Neural progenitor cell (in vitro differentiated cells): ENCODE data around the gene GRIN3B. TPM values are rescaled to one million over a fixed set of nuclear protein-coding genes. Genes with fewer than 3 reads are reported as not detected.

Source experiments
- DNase-seq: peaks from one replicate; pipeline ENCODE4 v3.0.0-alpha.2; 2016; ENCODE audit warnings: low spot score
- H2AFZ ChIP-seq: fragments of 200-600 bp; sonication (generic); replicated peaks from 2 replicates; pipeline ENCODE4 v1.6.1; 2016; ENCODE audit warnings: antibody characterized with exemption
- H3F3A ChIP-seq: fragments of 200-600 bp; sonication (generic); 2 replicates; pipeline ENCODE4 v1.6.1; 2016; ENCODE audit warnings: antibody characterized with exemption, low read depth
- H3K27ac ChIP-seq: fragments of 200-600 bp; sonication (generic); 2 replicates; pipeline ENCODE4 v1.5.1; 2016; ENCODE audit warnings: mild to moderate bottlenecking
- H3K27me3 ChIP-seq: fragments of 200-600 bp; sonication (generic); 2 replicates; pipeline ENCODE4 v1.6.1; 2016; ENCODE audit warnings: mild to moderate bottlenecking, moderate library complexity
- H3K36me3 ChIP-seq: fragments of 200-600 bp; sonication (generic); 2 replicates; pipeline ENCODE4 v1.5.1; 2016
- H3K4me1 ChIP-seq: fragments of 200-600 bp; sonication (generic); 2 replicates; pipeline ENCODE4 v1.6.1; 2016; ENCODE audit warnings: mixed run types
- H3K4me2 ChIP-seq: fragments of 200-600 bp; sonication (generic); 2 replicates; pipeline ENCODE4 v1.6.1; 2016
- H3K4me3 ChIP-seq: fragments of 200-600 bp; sonication (generic); 2 replicates; pipeline ENCODE4 v1.5.1; 2016
- H3K79me2 ChIP-seq: fragments of 200-600 bp; sonication (generic); 2 replicates; pipeline ENCODE4 v1.6.1; 2016; ENCODE audit warnings: low read depth
- H3K9ac ChIP-seq: fragments of 200-600 bp; sonication (generic); 2 replicates; pipeline ENCODE4 v1.6.1; 2016
- H3K9me3 ChIP-seq: fragments of 200-600 bp; sonication (generic); 2 replicates; pipeline ENCODE4 v1.5.1; 2016; ENCODE audit warnings: low read depth
- H4K20me1 ChIP-seq: fragments of 200-600 bp; sonication (generic); 2 replicates; pipeline ENCODE4 v1.6.1; 2016; ENCODE audit warnings: low read depth
- H3K27ac Mint-ChIP-seq: 3 replicates; pipeline ENCODE4 v1.8.0; 2021; ENCODE audit warnings: mixed read lengths
- H3K27me3 Mint-ChIP-seq: 2 replicates; pipeline ENCODE4 v1.8.0; 2022; ENCODE audit warnings: low read depth, mild to moderate bottlenecking, inconsistent platforms, moderate library complexity, mixed read lengths; ENCODE audit not compliant: insufficient read depth
- H3K36me3 Mint-ChIP-seq: 3 replicates; pipeline ENCODE4 v1.8.0; 2021; ENCODE audit warnings: mixed read lengths
- H3K4me1 Mint-ChIP-seq: 3 replicates; pipeline ENCODE4 v1.8.0; 2021; ENCODE audit warnings: mixed read lengths
- H3K4me3 Mint-ChIP-seq: 3 replicates; pipeline ENCODE4 v1.8.0; 2021; ENCODE audit warnings: mild to moderate bottlenecking, moderate library complexity, mixed read lengths
- H3K9me3 Mint-ChIP-seq: 3 replicates; pipeline ENCODE4 v1.8.0; 2020; ENCODE audit warnings: mixed read lengths
- EZH2 ChIP-seq: fragments of 200-600 bp; sonication (generic); IDR thresholded peaks from 2 replicates; pipeline ENCODE4 v1.6.1; 2017; ENCODE audit warnings: antibody characterized with exemption, mild to moderate bottlenecking, moderate library complexity
- EZH2phosphoT487 ChIP-seq: fragments of 200-600 bp; sonication (generic); IDR thresholded peaks from 2 replicates; pipeline ENCODE4 v1.6.1; 2017; ENCODE audit warnings: antibody characterized with exemption
- total RNA-seq: library from RNA; depleted of rRNA; stranded (reverse); fragments of >200 nt; gene quantifications from 2 replicates; pipeline ENCODE4 v1.2.3, GENCODE V29; 2015; ENCODE audit warnings: low replicate concordance
- TF ChIP-seq, protein P1 (sequence below): fragments of 200-600 bp; sonication (generic); IDR thresholded peaks from 2 replicates; pipeline ENCODE4 v1.5.1; 2017; ENCODE audit warnings: antibody characterized with exemption, mild to moderate bottlenecking

The GRIN3B gene
- total RNA-seq, 1 donor from 2014 or later = 5.9 TPM

DNA sequence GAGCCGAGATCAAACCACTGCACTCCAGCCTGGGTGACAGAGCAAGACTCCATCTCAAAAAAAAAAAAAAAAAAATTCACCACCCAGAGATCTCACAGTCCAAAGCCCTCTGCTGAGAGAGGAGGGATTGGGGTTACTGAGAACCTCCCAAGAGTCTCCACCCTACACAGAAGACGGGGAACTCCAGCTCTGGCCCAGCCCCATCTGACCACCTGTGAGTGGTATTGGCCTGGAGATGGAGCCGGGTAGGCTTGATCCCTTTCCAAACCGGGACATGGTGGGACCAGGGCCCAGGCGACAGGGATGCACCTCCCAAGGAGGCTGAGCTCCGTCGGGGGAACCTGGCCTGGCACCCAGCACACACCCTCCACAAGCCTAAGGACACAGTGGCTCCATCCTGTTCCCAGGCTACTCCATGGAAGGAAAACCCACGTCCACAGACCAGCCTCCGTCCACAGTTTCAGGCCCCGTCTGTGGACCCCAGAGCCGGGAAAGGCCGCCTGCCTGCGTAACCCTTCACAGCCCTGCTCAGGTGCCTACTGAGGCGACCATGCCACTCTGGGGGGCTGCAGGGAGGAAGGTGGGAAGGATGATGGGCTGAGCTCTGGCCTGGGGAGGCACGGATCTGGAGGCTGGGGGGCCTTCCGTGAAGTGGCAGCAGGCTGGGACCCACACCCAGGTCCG is 18.9 kb downstream of the GRIN3B start:
- peak overlapping the region; percentile 97 for H3K4me3 ChIP-seq
- H3K36me3 ChIP-seq = no peaks in the 10 kb centered on the region
- peak overlapping the region; percentile 97 for H3K4me2 ChIP-seq
- TF ChIP-seq EZH2phosphoT487 (no peak), EZH2 (no peak)
- TF ChIP-seq, protein P1, sequence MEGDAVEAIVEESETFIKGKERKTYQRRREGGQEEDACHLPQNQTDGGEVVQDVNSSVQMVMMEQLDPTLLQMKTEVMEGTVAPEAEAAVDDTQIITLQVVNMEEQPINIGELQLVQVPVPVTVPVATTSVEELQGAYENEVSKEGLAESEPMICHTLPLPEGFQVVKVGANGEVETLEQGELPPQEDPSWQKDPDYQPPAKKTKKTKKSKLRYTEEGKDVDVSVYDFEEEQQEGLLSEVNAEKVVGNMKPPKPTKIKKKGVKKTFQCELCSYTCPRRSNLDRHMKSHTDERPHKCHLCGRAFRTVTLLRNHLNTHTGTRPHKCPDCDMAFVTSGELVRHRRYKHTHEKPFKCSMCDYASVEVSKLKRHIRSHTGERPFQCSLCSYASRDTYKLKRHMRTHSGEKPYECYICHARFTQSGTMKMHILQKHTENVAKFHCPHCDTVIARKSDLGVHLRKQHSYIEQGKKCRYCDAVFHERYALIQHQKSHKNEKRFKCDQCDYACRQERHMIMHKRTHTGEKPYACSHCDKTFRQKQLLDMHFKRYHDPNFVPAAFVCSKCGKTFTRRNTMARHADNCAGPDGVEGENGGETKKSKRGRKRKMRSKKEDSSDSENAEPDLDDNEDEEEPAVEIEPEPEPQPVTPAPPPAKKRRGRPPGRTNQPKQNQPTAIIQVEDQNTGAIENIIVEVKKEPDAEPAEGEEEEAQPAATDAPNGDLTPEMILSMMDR = no peak
- peaks cover 64% of the 10 kb centered on the region for H4K20me1 ChIP-seq
- Mint-ChIP-seq H3K27me3 (peaks cover 8% of the 10 kb centered on the region), H3K27ac (no peak overlapping the region), H3K9me3 (no peaks in the 10 kb centered on the region), H3K4me1 (peaks cover 39% of the 10 kb centered on the region), H3K36me3 (no peaks in the 10 kb centered on the region), H3K4me3 (peak overlapping the region; percentile 91)
- no peak for DNase-seq
- peak overlapping the region; percentile 39 for H3K9ac ChIP-seq
- H3F3A ChIP-seq = peaks cover 21% of the 10 kb centered on the region
- H3K9me3 ChIP-seq = no peaks in the 10 kb centered on the region
- H3K79me2 ChIP-seq = peaks cover 67% of the 10 kb centered on the region
- H2AFZ ChIP-seq = no peak overlapping the region
- H3K27me3 ChIP-seq = no peaks in the 10 kb centered on the region
- peaks cover 21% of the 10 kb centered on the region for H3K4me1 ChIP-seq
- H3K27ac ChIP-seq = no peak overlapping the region

DNA sequence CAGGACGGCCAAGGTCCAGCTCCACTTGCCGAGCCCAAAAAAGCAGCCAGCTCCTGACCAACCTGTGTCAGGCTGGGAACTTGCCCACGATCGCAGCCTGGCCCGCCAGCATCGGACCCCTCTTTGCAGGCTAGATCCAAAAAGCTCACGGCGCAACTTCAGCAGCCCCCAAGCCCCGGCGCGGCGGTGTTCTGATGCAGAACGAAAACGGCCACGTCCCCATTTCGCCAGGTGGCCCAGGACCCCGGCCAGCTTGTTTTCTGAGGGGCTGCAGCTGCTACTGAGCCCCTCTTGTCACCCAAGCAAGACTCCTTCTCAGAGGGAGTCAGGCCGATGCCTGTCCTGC is 19.4 kb downstream of the GRIN3B start:
- TF ChIP-seq EZH2 = no peak
- TF ChIP-seq EZH2phosphoT487 = no peak
- TF ChIP-seq, protein P1 = no peak
- Histone ChIP-seq H3K27ac (no peak overlapping the region), H3K79me2 (peaks cover 62% of the 10 kb centered on the region), H3K36me3 (no peaks in the 10 kb centered on the region), H2AFZ (no peak overlapping the region), H3K4me2 (peak overlapping the region; percentile 97), H4K20me1 (peaks cover 60% of the 10 kb centered on the region), H3K4me3 (peak overlapping the region; percentile 97), H3K9me3 (no peaks in the 10 kb centered on the region), H3F3A (peaks cover 21% of the 10 kb centered on the region), H3K4me1 (peaks cover 21% of the 10 kb centered on the region), H3K9ac (peak overlapping the region; percentile 85), H3K27me3 (no peaks in the 10 kb centered on the region)
- Mint-ChIP-seq H3K9me3 (no peaks in the 10 kb centered on the region), H3K4me1 (peaks cover 39% of the 10 kb centered on the region), H3K4me3 (peak overlapping the region; percentile 91), H3K36me3 (no peaks in the 10 kb centered on the region), H3K27me3 (peaks cover 9% of the 10 kb centered on the region), H3K27ac (no peak overlapping the region)
- no peak for DNase-seq

DNA sequence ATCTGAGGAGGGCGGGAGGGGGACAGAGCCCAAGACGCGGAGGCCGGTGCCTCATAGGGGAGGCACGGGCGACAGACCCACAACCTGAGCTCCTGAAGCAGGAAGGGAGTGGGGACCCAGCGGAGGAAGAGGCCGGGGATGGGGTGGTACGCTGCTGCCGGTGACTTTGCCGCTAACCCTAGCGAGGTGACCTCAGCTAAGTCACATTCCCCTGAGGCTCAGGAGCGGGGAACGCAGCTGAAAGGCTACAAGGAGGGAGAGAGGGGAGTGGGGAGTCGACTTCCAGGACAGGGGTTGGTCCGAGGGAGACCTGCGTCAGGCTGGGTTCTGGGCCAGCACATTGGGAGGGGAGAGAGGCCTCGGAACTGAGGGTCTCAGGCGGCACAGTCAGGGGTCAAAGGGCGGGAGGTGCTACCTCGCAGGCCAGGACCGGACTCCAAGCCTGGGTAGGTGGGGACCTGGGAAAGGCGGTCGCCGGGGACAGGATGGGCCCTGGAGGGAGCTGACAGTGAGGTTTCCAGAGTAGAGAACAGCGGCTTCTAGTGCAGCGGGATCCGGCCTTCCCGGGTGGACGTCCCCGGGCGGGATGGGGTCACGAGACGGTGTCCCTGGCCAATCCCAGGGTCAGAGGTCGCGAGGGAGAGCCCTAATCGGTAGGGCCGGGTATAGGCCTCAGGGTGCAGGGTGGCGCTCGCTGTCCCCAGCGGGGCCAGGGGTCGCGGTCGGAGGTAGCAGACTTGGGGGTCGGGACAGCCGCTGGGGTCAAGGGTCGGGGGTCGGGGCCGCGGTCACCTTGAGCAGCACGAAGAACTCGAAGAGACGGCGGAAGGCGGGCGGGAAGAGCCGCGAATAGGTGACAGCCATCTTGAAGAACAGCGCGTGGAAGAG is 20.0 kb downstream of the GRIN3B start:
- TF ChIP-seq, protein P1 = no peak
- TF ChIP-seq EZH2 (no peak), EZH2phosphoT487 (no peak)
- H3F3A ChIP-seq = peaks cover 25% of the 10 kb centered on the region
- peak overlapping the region; percentile 97 for H3K4me3 ChIP-seq
- H3K27ac ChIP-seq = no peak overlapping the region
- H3K9me3 Mint-ChIP-seq = no peaks in the 10 kb centered on the region
- H3K79me2 ChIP-seq = peaks cover 56% of the 10 kb centered on the region
- DNase-seq = peak; percentile 43
- H3K36me3 Mint-ChIP-seq = no peaks in the 10 kb centered on the region
- no peak overlapping the region for H2AFZ ChIP-seq
- H3K4me1 ChIP-seq = peaks cover 21% of the 10 kb centered on the region
- peaks cover 11% of the 10 kb centered on the region for H3K27me3 Mint-ChIP-seq
- H3K36me3 ChIP-seq = no peaks in the 10 kb centered on the region
- peaks cover 41% of the 10 kb centered on the region for H3K4me1 Mint-ChIP-seq
- peak overlapping the region; percentile 91 for H3K4me3 Mint-ChIP-seq
- H3K9me3 ChIP-seq = no peaks in the 10 kb centered on the region
- H3K4me2 ChIP-seq = peak overlapping the region; percentile 97
- H3K9ac ChIP-seq = peak overlapping the region; percentile 85
- H4K20me1 ChIP-seq = peaks cover 54% of the 10 kb centered on the region
- no peaks in the 10 kb centered on the region for H3K27me3 ChIP-seq
- H3K27ac Mint-ChIP-seq = peak overlapping the region; percentile 21
